KG1 (cell line): ENCODE results near the gene PHGDH.
"Not testable (repeated sequence)": the region's sequence is repeated elsewhere in the genome, so short reads cannot be mapped to it uniquely, and the experiment has no call there.

Experiments used
- DNase-seq: peaks from one replicate; lab custom pipeline; 2025; lab: John Stamatoyannopoulos, UW

PHGDH gene

GRCh38 chr1:119700326-119700725, 11.4 kb upstream of the PHGDH start:
- DNase-seq: no peak

- no peak for DNase-seq
These were observed 10.1 kb upstream of the PHGDH start for GRCh38 chr1:119701659-119702058.

GRCh38 chr1:119702384-119702783, 9.3 kb upstream of the PHGDH start:
- DNase-seq: no peak

GRCh38 chr1:119703666-119704450, 7.9 kb upstream of the PHGDH start:
- no peak for DNase-seq

- DNase-seq: not testable (repeated sequence)
These were observed 5.1 kb upstream of the PHGDH start for GRCh38 chr1:119706599-119706998.

GRCh38 chr1:119711356-119711803, 354 bp upstream of the PHGDH start:
- not testable (repeated sequence) for DNase-seq

- peak; percentile 48 for DNase-seq
These were observed 756 bp downstream of the PHGDH start for GRCh38 chr1:119712342-119713038.

GRCh38 chr1:119713039-119713748, 1.5 kb downstream of the PHGDH start:
- peak; percentile 34 for DNase-seq

- no peak for DNase-seq
These were observed 2.2 kb downstream of the PHGDH start for GRCh38 chr1:119713749-119714456.

- DNase-seq: no peak
These were observed 2.8 kb downstream of the PHGDH start for GRCh38 chr1:119714583-119714982.

GRCh38 chr1:119715542-119715941, 3.8 kb downstream of the PHGDH start:
- no peak for DNase-seq

- no peak for DNase-seq
These were observed 6.7 kb downstream of the PHGDH start for GRCh38 chr1:119718409-119718808.

GRCh38 chr1:119718972-119719371, 7.2 kb downstream of the PHGDH start:
- DNase-seq: no peak

- DNase-seq: no peak
These were observed 9.2 kb downstream of the PHGDH start for GRCh38 chr1:119720866-119721440.

GRCh38 chr1:119721896-119722295, 10.2 kb downstream of the PHGDH start:
- DNase-seq: no peak

GRCh38 chr1:119724611-119725218, 13.0 kb downstream of the PHGDH start:
- no peak for DNase-seq

- no peak for DNase-seq
These were observed 13.9 kb downstream of the PHGDH start for GRCh38 chr1:119725626-119726025.

- no peak for DNase-seq
These were observed 16.3 kb downstream of the PHGDH start for GRCh38 chr1:119727991-119728390.

GRCh38 chr1:119729044-119729443, 17.3 kb downstream of the PHGDH start:
- no peak for DNase-seq

GRCh38 chr1:119731060-119731459, 19.3 kb downstream of the PHGDH start:
- no peak for DNase-seq

GRCh38 chr1:119731741-119732430, 20.2 kb downstream of the PHGDH start:
- no peak for DNase-seq
